ENCODE data around the gene RNF213.

DNA sequence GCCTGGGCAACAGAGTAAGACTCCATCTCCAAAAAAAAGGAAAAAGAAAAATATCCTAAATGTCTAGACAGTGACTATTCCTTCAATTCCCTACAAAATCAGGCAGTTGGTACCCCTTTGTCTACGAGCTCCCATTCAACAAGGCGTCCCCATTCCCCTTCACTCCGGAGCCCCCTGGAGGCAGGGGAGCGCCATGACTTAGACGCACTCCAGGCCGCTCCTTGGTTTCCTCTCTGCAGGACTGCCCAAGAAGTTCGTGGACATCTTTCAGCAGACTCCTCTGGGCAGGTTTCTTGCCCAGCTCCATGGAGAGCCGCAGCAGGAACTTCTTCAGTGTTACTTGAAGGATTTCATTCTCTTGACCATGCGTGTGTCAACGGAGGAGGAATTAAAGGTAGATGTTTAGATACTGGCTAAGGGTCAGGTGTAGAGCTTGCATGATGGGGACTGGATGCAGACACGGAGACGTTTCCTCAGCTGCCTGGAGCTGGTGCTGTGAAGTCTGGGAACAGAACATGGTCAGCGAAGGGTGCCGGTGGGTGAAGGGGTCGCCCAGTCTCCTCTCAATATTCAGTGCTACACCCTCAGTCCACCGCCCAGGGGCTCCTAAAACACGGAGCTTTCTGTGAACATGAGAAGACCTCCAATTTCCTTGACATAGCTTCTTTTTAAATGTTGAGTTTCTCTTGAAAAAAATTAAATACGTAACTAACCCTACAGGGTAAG lies 101.0 kb downstream of the RNF213 start:
- no peak for TF ChIP-seq POLR2A (IDR thresholded peaks at IDR 0.05)
- TF ChIP-seq, protein P1, sequence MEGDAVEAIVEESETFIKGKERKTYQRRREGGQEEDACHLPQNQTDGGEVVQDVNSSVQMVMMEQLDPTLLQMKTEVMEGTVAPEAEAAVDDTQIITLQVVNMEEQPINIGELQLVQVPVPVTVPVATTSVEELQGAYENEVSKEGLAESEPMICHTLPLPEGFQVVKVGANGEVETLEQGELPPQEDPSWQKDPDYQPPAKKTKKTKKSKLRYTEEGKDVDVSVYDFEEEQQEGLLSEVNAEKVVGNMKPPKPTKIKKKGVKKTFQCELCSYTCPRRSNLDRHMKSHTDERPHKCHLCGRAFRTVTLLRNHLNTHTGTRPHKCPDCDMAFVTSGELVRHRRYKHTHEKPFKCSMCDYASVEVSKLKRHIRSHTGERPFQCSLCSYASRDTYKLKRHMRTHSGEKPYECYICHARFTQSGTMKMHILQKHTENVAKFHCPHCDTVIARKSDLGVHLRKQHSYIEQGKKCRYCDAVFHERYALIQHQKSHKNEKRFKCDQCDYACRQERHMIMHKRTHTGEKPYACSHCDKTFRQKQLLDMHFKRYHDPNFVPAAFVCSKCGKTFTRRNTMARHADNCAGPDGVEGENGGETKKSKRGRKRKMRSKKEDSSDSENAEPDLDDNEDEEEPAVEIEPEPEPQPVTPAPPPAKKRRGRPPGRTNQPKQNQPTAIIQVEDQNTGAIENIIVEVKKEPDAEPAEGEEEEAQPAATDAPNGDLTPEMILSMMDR (IDR thresholded peaks at IDR 0.05): peak in 3 of 4 donors; percentile 7 to 17 (median 15)
